Neural cell (in vitro differentiated cells): ENCODE results near the gene BMPR1B. TPM values are rescaled to one million over a fixed set of nuclear protein-coding genes. Genes with fewer than 3 reads are reported as not detected.

Experiments used
- H2AFZ ChIP-seq: fragments of 200-600, 300-800 bp; sonication (generic), shearing (Covaris generic); 2 replicates; pipeline ENCODE4 v1.6.0; 2014; ENCODE audit warnings: low read depth, mild to moderate bottlenecking, antibody characterized with exemption, low read length, moderate library complexity
- H3F3A ChIP-seq: fragments of 200-600 bp; shearing (Covaris generic); 2 replicates; pipeline ENCODE4 v1.6.1; 2016; ENCODE audit warnings: mild to moderate bottlenecking, moderate library complexity, mixed read lengths, antibody characterized with exemption, low read length; ENCODE audit not compliant: insufficient read depth, poor library complexity, severe bottlenecking
- H3K27ac ChIP-seq: fragments of 200-600, 300-800 bp; sonication (generic), shearing (Covaris generic); 2 replicates; pipeline ENCODE4 v1.5.1; 2014; ENCODE audit warnings: mild to moderate bottlenecking, low read length, moderate library complexity
- H3K27me3 ChIP-seq: fragments of 300-800, 200-600 bp; sonication (generic), shearing (Covaris generic); 2 replicates; pipeline ENCODE4 v1.6.0; 2014; ENCODE audit warnings: mild to moderate bottlenecking, low read depth, low read length, moderate library complexity; ENCODE audit not compliant: insufficient read depth
- H3K36me3 ChIP-seq: fragments of 300-800, 200-600 bp; sonication (generic), shearing (Covaris generic); 2 replicates; pipeline ENCODE4 v1.5.1; 2014; ENCODE audit warnings: mild to moderate bottlenecking, antibody characterized with exemption, low read length, moderate library complexity; ENCODE audit not compliant: insufficient read depth
- H3K4me2 ChIP-seq: fragments of 300-800, 200-600 bp; sonication (generic), shearing (Covaris generic); 2 replicates; pipeline ENCODE4 v1.6.0; 2014; ENCODE audit warnings: mild to moderate bottlenecking, low read length
- H3K4me3 ChIP-seq: fragments of 300-800, 200-600 bp; sonication (generic), shearing (Covaris generic); 2 replicates; pipeline ENCODE4 v1.5.1; 2014; ENCODE audit warnings: mild to moderate bottlenecking, low read length, moderate library complexity
- H3K79me2 ChIP-seq: fragments of 200-600 bp; shearing (Covaris generic); replicated peaks from 2 replicates; pipeline ENCODE4 v1.6.0; 2014; ENCODE audit warnings: mild to moderate bottlenecking, low read length, moderate library complexity; ENCODE audit not compliant: insufficient read depth
- H3K9ac ChIP-seq: fragments of 300-800, 200-600 bp; sonication (generic), shearing (Covaris generic); 2 replicates; pipeline ENCODE4 v1.6.1; 2016; ENCODE audit warnings: mild to moderate bottlenecking, low read length, mixed read lengths
- H3K9me2 ChIP-seq: fragments of 200-600 bp; shearing (Covaris generic); 2 replicates; pipeline ENCODE4 v1.6.1; 2016; ENCODE audit warnings: mild to moderate bottlenecking, low read length, mixed read lengths; ENCODE audit not compliant: insufficient read depth
- H3K9me3 ChIP-seq: fragments of 200-600, 300-800 bp; sonication (generic), shearing (Covaris generic); 2 replicates; pipeline ENCODE4 v1.6.1; 2016; ENCODE audit warnings: mild to moderate bottlenecking, mixed run types, low read length, moderate library complexity, mixed read lengths
- H4K20me1 ChIP-seq: fragments of 200-600 bp; shearing (Covaris generic); 2 replicates; pipeline ENCODE4 v1.6.1; 2016; ENCODE audit warnings: mild to moderate bottlenecking, mixed run types; ENCODE audit not compliant: insufficient read depth
- CTCF ChIP-seq: fragments of 450-650 bp; IDR thresholded peaks from 2 replicates; pipeline ENCODE4 v1.5.1; 2014; ENCODE audit warnings: antibody characterized with exemption, mild to moderate bottlenecking, moderate library complexity; ENCODE audit not compliant: poor library complexity, severe bottlenecking
- EP300 ChIP-seq: fragments of 450-650 bp; conservative IDR thresholded peaks from 2 replicates; pipeline ENCODE4 v1.6.1; 2014; ENCODE audit warnings: antibody characterized with exemption, mild to moderate bottlenecking, moderate library complexity; ENCODE audit not compliant: poor library complexity, severe bottlenecking
- EZH2 ChIP-seq: fragments of 200-600, 300-800 bp; shearing (Covaris generic), sonication (generic); IDR thresholded peaks from 2 replicates; pipeline ENCODE4 v1.6.1; 2014; ENCODE audit warnings: antibody characterized with exemption, low read length, borderline replicate concordance, mild to moderate bottlenecking; ENCODE audit not compliant: insufficient read depth, poor library complexity, severe bottlenecking
- MXI1 ChIP-seq: fragments of 450-650 bp; conservative IDR thresholded peaks from 2 replicates; pipeline ENCODE4 v1.6.1; 2014; ENCODE audit warnings: antibody characterized with exemption, mild to moderate bottlenecking; ENCODE audit not compliant: poor library complexity, severe bottlenecking
- POLR2AphosphoS5 ChIP-seq: IDR thresholded peaks from 2 replicates; pipeline ENCODE4 v1.6.1; 2012
- RAD21 ChIP-seq: fragments of 450-650 bp; conservative IDR thresholded peaks from 2 replicates; pipeline ENCODE4 v1.6.1; 2014; ENCODE audit warnings: antibody characterized with exemption, mild to moderate bottlenecking, moderate library complexity
- REST ChIP-seq: IDR thresholded peaks from 2 replicates; pipeline ENCODE4 v1.6.1; 2012; ENCODE audit warnings: borderline replicate concordance
- SMC3 ChIP-seq: fragments of 450-650 bp; conservative IDR thresholded peaks from 2 replicates; pipeline ENCODE4 v1.6.1; 2014; ENCODE audit warnings: antibody characterized with exemption, mild to moderate bottlenecking, moderate library complexity; ENCODE audit not compliant: poor library complexity
- TAF1 ChIP-seq: IDR thresholded peaks from 2 replicates; pipeline ENCODE4 v1.6.1; 2012; ENCODE audit warnings: low read depth
- polyA plus RNA-seq: library from polyadenylated mRNA; depleted of rRNA; stranded (reverse); fragments of >200 nt; gene quantifications from 2 replicates; pipeline ENCODE4 v1.2.3, GENCODE V29; 2014

Gene BMPR1B
- polyA plus RNA-seq, 1 donor from 2014 or later = 1.6 TPM

- Histone ChIP-seq H3K27ac (no peak overlapping the region), H3K79me2 (no peaks in the 10 kb centered on the region), H3K9me3 (no peaks in the 10 kb centered on the region), H3K4me2 (no peak overlapping the region), H3K9me2 (no peaks in the 10 kb centered on the region), H3K4me3 (no peak overlapping the region), H3K27me3 (no peaks in the 10 kb centered on the region), H3K36me3 (no peaks in the 10 kb centered on the region), H3F3A (no peaks in the 10 kb centered on the region), H3K9ac (no peak overlapping the region), H4K20me1 (no peaks in the 10 kb centered on the region), H2AFZ (no peak overlapping the region)
- TF ChIP-seq CTCF (no peak), RAD21 (no peak), REST (no peak), SMC3 (no peak), EP300 (no peak), MXI1 (no peak), POLR2AphosphoS5 (no peak), TAF1 (no peak), EZH2 (no peak)
Observed at GRCh38 chr4:95198961-95199360, 441.2 kb downstream of the BMPR1B start.

- Histone ChIP-seq H3K79me2 (no peaks in the 10 kb centered on the region), H4K20me1 (no peaks in the 10 kb centered on the region), H2AFZ (no peak overlapping the region), H3K9me2 (no peaks in the 10 kb centered on the region), H3K27me3 (no peaks in the 10 kb centered on the region), H3K9ac (no peak overlapping the region), H3K27ac (no peak overlapping the region), H3K36me3 (no peaks in the 10 kb centered on the region), H3K4me2 (no peak overlapping the region), H3K4me3 (no peak overlapping the region), H3F3A (no peaks in the 10 kb centered on the region), H3K9me3 (no peaks in the 10 kb centered on the region)
- TF ChIP-seq EZH2 = no peak
- TF ChIP-seq SMC3 = no peak
- no peak for TF ChIP-seq REST
- no peak for TF ChIP-seq TAF1
- no peak for TF ChIP-seq MXI1
- TF ChIP-seq CTCF = no peak
- no peak for TF ChIP-seq POLR2AphosphoS5
- TF ChIP-seq EP300 = no peak
- no peak for TF ChIP-seq RAD21
Observed at GRCh38 chr4:95204267-95204844, 446.6 kb downstream of the BMPR1B start.
